Measurements from ENCODE around the gene PAM16.

Gene PAM16

GRCh38 chr16:4386451-4386805, 35.3 kb upstream of the PAM16 start:
- TF ChIP-seq, protein P1, sequence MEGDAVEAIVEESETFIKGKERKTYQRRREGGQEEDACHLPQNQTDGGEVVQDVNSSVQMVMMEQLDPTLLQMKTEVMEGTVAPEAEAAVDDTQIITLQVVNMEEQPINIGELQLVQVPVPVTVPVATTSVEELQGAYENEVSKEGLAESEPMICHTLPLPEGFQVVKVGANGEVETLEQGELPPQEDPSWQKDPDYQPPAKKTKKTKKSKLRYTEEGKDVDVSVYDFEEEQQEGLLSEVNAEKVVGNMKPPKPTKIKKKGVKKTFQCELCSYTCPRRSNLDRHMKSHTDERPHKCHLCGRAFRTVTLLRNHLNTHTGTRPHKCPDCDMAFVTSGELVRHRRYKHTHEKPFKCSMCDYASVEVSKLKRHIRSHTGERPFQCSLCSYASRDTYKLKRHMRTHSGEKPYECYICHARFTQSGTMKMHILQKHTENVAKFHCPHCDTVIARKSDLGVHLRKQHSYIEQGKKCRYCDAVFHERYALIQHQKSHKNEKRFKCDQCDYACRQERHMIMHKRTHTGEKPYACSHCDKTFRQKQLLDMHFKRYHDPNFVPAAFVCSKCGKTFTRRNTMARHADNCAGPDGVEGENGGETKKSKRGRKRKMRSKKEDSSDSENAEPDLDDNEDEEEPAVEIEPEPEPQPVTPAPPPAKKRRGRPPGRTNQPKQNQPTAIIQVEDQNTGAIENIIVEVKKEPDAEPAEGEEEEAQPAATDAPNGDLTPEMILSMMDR (IDR thresholded peaks at IDR 0.05; ENCODE audit: borderline replicate concordance, insufficient read depth, low read depth, low read length) = no peak
- no peak overlapping the region for H3K4me3 ChIP-seq (ENCODE audit: low read depth, low read length)

- TF ChIP-seq, protein P1 (IDR thresholded peaks at IDR 0.05; ENCODE audit: borderline replicate concordance, insufficient read depth, low read depth, low read length) = no peak
- H3K4me3 ChIP-seq (ENCODE audit: low read depth, low read length) = no peak overlapping the region
Measured at GRCh38 chr16:4385789-4386450, 34.8 kb upstream of the PAM16 start.

GRCh38 chr16:4385066-4385788, 34.1 kb upstream of the PAM16 start:
- no peak overlapping the region for H3K4me3 ChIP-seq (ENCODE audit: low read depth, low read length)
- TF ChIP-seq, protein P1 (IDR thresholded peaks at IDR 0.05; ENCODE audit: borderline replicate concordance, insufficient read depth, low read depth, low read length) = no peak

GRCh38 chr16:4384509-4384942, 33.4 kb upstream of the PAM16 start:
- H3K4me3 ChIP-seq (ENCODE audit: low read depth, low read length) = no peak overlapping the region
- TF ChIP-seq, protein P1 (IDR thresholded peaks at IDR 0.05; ENCODE audit: borderline replicate concordance, insufficient read depth, low read depth, low read length) = no peak

DNA sequence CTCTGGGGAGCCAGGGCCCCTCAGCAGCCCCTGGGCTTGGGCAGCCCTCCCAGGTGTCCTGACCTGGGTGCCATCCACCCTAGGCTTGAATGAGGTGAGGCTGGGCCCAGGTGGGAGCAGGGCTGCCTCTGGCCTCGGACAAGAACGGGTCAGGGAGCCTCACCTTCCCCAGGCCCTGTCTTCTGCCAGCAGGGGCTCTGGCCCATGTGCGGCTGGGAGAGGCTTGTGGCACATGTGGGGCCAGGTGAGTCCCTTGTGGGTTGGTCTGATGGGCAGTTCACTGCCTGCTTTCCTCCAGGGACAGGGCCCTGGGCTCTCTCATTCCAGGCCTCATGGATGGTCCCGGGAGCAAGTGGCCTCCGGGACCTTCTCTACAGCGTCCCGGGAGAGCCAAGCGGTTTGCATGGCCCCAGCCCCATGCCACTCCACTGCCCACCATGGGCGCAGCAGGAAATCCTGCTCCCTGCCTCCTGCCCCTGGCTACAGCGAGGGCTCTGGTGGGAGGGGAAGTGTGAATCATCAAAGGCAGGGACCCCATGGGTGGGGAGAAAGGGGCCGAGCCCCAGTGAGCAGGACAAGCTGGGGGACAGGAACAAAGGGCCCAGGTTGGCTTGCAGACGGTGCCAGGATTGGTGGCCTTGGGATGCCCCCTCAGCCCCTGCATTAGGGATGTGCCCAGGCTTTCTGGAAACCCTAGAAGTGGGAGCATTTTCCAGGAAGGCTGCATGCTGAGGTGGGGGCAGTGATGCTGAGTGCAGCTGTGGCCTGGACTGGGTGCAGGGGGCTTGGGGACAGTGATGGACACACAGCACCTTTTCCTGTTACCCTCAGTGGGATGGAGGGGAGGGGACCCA, 32.7 kb upstream of the PAM16 start:
- TF ChIP-seq, protein P1 (IDR thresholded peaks at IDR 0.05; ENCODE audit: borderline replicate concordance, insufficient read depth, low read depth, low read length) = no peak
- no peak overlapping the region for H3K4me3 ChIP-seq (ENCODE audit: low read depth, low read length)

DNA sequence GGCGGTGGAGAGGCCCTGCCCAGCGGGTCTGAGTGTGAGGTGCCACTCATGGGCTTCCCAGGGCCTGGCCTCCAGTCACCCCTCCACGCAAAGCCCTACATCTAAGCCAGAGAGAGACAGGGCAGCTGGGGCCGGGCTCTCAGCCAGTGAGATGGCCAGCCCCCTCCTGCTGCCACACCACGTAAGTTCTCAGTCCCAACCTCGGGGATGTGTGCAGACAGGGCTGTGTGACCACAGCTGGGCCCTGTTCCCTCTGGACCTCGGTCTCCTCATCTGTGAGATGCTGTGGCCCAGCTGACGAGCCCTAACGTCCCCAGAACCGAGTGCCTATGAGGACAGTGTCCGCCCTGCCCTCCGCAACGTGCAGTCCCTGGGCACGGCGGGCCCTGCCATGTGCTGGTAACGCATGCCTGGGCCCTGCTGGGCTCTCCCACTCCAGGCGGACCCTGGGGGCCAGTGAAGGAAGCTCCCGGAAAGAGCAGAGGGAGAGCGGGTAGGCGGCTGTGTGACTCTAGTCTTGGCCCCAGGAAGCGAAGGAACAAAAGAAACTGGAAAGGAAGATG, 31.8 kb upstream of the PAM16 start:
- TF ChIP-seq, protein P1 (IDR thresholded peaks at IDR 0.05; ENCODE audit: borderline replicate concordance, insufficient read depth, low read depth, low read length) = no peak
- H3K4me3 ChIP-seq (ENCODE audit: low read depth, low read length) = no peak overlapping the region
